Kidney (tissue), 14 donors: Measurements from ENCODE around the gene TNFAIP8. TPM values are rescaled to one million over a fixed set of nuclear protein-coding genes. Genes with fewer than 3 reads are reported as not detected.

Source experiments
- DNase-seq, 5 donors: peaks; one replicate each; pipeline ENCODE4 v3.0.0-alpha.2; 2013 to 2020
- FAIRE-seq: peaks from 2 replicates; lab custom pipeline; 2012; peaks lifted over from hg19 to GRCh38; lab: Jason Lieb, UNC
- H3K27ac ChIP-seq, 2 donors: one replicate each; pipeline ENCODE4 v1.7.0; 2013; ENCODE audit warnings: low read depth in 2 of 2, low read length in 2 of 2, inconsistent platforms in 1 of 2
- H3K27me3 ChIP-seq: one replicate; pipeline ENCODE4 v1.7.1; 2013; ENCODE audit warnings: low read length, inconsistent platforms; ENCODE audit not compliant: control insufficient read depth, insufficient read depth
- H3K36me3 ChIP-seq, 3 donors: one replicate each; pipeline versions ENCODE4 v1.7.0 to v1.7.1; 2013; ENCODE audit warnings: low read length in 3 of 3, control low read depth in 1 of 3, inconsistent platforms in 1 of 3; ENCODE audit not compliant: insufficient read depth in 3 of 3, control insufficient read depth in 2 of 3
- H3K4me1 ChIP-seq, 3 donors: one replicate each; pipeline versions ENCODE4 v1.7.0 to v1.7.1; 2013; ENCODE audit warnings: low read length in 3 of 3, inconsistent platforms in 1 of 3, low read depth in 1 of 3; ENCODE audit not compliant: control insufficient read depth in 2 of 3, insufficient read depth in 2 of 3
- H3K4me3 ChIP-seq, 3 donors: one replicate each; pipeline versions ENCODE4 v1.7.0 to v1.8.1; 2013; ENCODE audit warnings: low read length in 3 of 3, control low read depth in 1 of 3, inconsistent platforms in 1 of 3
- H3K9ac ChIP-seq, 3 donors: one replicate each; pipeline versions ENCODE4 v1.7.0 to v1.7.1; 2013; ENCODE audit warnings: low read length in 3 of 3, control low read depth in 1 of 3, inconsistent platforms in 1 of 3
- H3K9me3 ChIP-seq, 3 donors: one replicate each; pipeline versions ENCODE4 v1.7.0 to v1.7.1; 2013; ENCODE audit warnings: low read length in 3 of 3, control low read depth in 1 of 3, inconsistent platforms in 1 of 3; ENCODE audit not compliant: control insufficient read depth in 2 of 3, insufficient read depth in 1 of 3
- CTCF ChIP-seq: IDR thresholded peaks from 3 replicates; pipeline ENCODE4 v1.5.1; 2012; ENCODE audit warnings: mild to moderate bottlenecking, moderate library complexity, borderline replicate concordance; ENCODE audit not compliant: insufficient read depth; ENCODE audit errors: extremely low read depth
- intact Hi-C: fragments of 100-400 bp; cut with DNase I; formaldehyde crosslinking; loops from one replicate; pipeline ENCODE4 v1.11.1; 2022
- polyA plus RNA-seq: library from polyadenylated mRNA; stranded (reverse); fragments of 350-450 nt; fragmentation: Illumina TruSeq; extraction: RNeasy Lipid Tissue Mini Kit (QIAGEN cat#74804); gene quantifications from one replicate; pipeline ENCODE4 v1.2.3, GENCODE V29; 2014; ENCODE audit warnings: low read depth, low replicate concordance; ENCODE audit not compliant: insufficient read depth
- total RNA-seq: library from RNA; stranded (reverse); fragmentation: NEBNext Ultra II Directional; extraction: Animal tissue kit (Norgen Biotek cat#: 25700); gene quantifications from one replicate; pipeline ENCODE4 v1.2.1, GENCODE V29; 2021
- donor health status: control.
- donor health status: control.
- donor health status: control.
- donor health status: control.
- donor health status: control.
- donor health status: DM: yes; HTN: yes; CAD: no.
- donor health status: Normal renal cell carcinoma (clear cell type).

TNFAIP8 gene
- total and polyA plus RNA-seq, 2 donors from 2014 or later = 13.3 to 41.5 TPM

GRCh38 chr5:119331566-119332095 lies 24.2 kb upstream of the TNFAIP8 start:
- H3K27ac ChIP-seq = no peak overlapping the region
- no peak overlapping the region for H3K4me3 ChIP-seq
- no peak for DNase-seq
- no peak for FAIRE-seq
- H3K9me3 ChIP-seq = no peaks in the 10 kb centered on the region
- H3K4me1 ChIP-seq = peaks cover 0 to 4% (median 0%) of the 10 kb centered on the region in 3 donors
- TF ChIP-seq CTCF = no peak
- no peaks in the 10 kb centered on the region for H3K27me3 ChIP-seq
- no peaks in the 10 kb centered on the region for H3K36me3 ChIP-seq
- no peak overlapping the region for H3K9ac ChIP-seq
- intact Hi-C loops = no loop called here

- FAIRE-seq (no peak), DNase-seq (no peak)
- Histone ChIP-seq H3K27ac (no peak overlapping the region), H3K4me1 (peaks cover 0 to 9% (median 0%) of the 10 kb centered on the region in 3 donors), H3K36me3 (no peaks in the 10 kb centered on the region), H3K27me3 (no peaks in the 10 kb centered on the region), H3K9ac (no peak overlapping the region), H3K4me3 (no peak overlapping the region), H3K9me3 (no peaks in the 10 kb centered on the region)
- TF ChIP-seq CTCF = no peak
- intact Hi-C loops = no loop called here
These were observed 23.6 kb upstream of the TNFAIP8 start for GRCh38 chr5:119332208-119332607.

GRCh38 chr5:119332978-119333401 lies 22.8 kb upstream of the TNFAIP8 start:
- FAIRE-seq (no peak), DNase-seq (no peak)
- no peaks in the 10 kb centered on the region for H3K36me3 ChIP-seq
- H3K9me3 ChIP-seq = no peaks in the 10 kb centered on the region
- no peak overlapping the region for H3K4me3 ChIP-seq
- intact Hi-C loops = no loop called here
- H3K4me1 ChIP-seq = peaks cover 0 to 14% (median under 1%) of the 10 kb centered on the region in 3 donors
- H3K9ac ChIP-seq = no peak overlapping the region
- no peak for TF ChIP-seq CTCF
- H3K27ac ChIP-seq = no peak overlapping the region
- no peaks in the 10 kb centered on the region for H3K27me3 ChIP-seq

GRCh38 chr5:119333421-119333851 lies 22.4 kb upstream of the TNFAIP8 start:
- H3K27me3 ChIP-seq = no peaks in the 10 kb centered on the region
- intact Hi-C loops = no loop called here
- no peak overlapping the region for H3K9ac ChIP-seq
- H3K27ac ChIP-seq = no peak overlapping the region
- H3K4me1 ChIP-seq = peaks cover 0 to 11% (median 4%) of the 10 kb centered on the region in 3 donors
- H3K4me3 ChIP-seq = no peak overlapping the region
- DNase-seq = no peak
- no peak for TF ChIP-seq CTCF
- FAIRE-seq = no peak
- no peaks in the 10 kb centered on the region for H3K36me3 ChIP-seq
- no peaks in the 10 kb centered on the region for H3K9me3 ChIP-seq
